Heart right ventricle (tissue), 16 donors: Measurements from ENCODE around the gene GLYATL2. TPM values are rescaled to one million over a fixed set of nuclear protein-coding genes. Genes with fewer than 3 reads are reported as not detected.

Source experiments
- ATAC-seq, 8 donors: fragments of 200-7000 bp; cut with Tn5 transposase; one replicate each; pipeline ENCODE4 v1.9.1; 2020; ENCODE audit warnings: mild to moderate bottlenecking in 8 of 8, moderate library complexity in 8 of 8, moderate number of reproducible peaks in 1 of 8
- DNase-seq, 2 donors: peaks; one replicate each; pipeline ENCODE4 v3.0.0-alpha.2; 2020
- H3K27ac ChIP-seq, 10 donors: fragments of 200-600 bp; sonication (generic) in 2 of 10; one replicate each; pipeline versions ENCODE4 v1.5.0 to v1.8.0; 2020 to 2022; ENCODE audit warnings: mild to moderate bottlenecking in 3 of 10
- H3K27me3 ChIP-seq, 7 donors: fragments of 200-600 bp; one replicate each; pipeline ENCODE4 v1.8.0; 2021 to 2022; ENCODE audit warnings: mild to moderate bottlenecking in 2 of 7
- H3K36me3 ChIP-seq, 9 donors: fragments of 200-600 bp; sonication (generic) in 1 of 9; one replicate each; pipeline versions ENCODE4 v1.5.0 to v1.8.0; 2020 to 2022; ENCODE audit warnings: mild to moderate bottlenecking in 2 of 9
- H3K4me1 ChIP-seq, 9 donors: fragments of 200-600 bp; sonication (generic) in 1 of 9; one replicate each; pipeline versions ENCODE4 v1.5.0 to v1.8.0; 2020 to 2022; ENCODE audit warnings: mild to moderate bottlenecking in 4 of 9
- H3K4me3 ChIP-seq, 10 donors: fragments of 200-600 bp; sonication (generic) in 2 of 10; one replicate each; pipeline versions ENCODE4 v1.5.0 to v1.8.0; 2020 to 2022; ENCODE audit warnings: mild to moderate bottlenecking in 7 of 10, moderate library complexity in 2 of 10
- H3K9me3 ChIP-seq, 11 donors: fragments of 200-600 bp in 10 of 11; sonication (generic) in 2 of 11; one replicate each; pipeline versions ENCODE4 v1.5.0 to v1.8.0; 2013 to 2022; ENCODE audit warnings: mild to moderate bottlenecking in 2 of 11, control low read depth in 1 of 11, moderate library complexity in 1 of 11
- CTCF ChIP-seq, 9 donors: fragments of 200-600 bp; sonication (generic) in 2 of 9; IDR thresholded peaks; one replicate each; pipeline versions ENCODE4 v1.5.0 to v1.8.0; 2021 to 2022; ENCODE audit warnings: antibody characterized with exemption in 9 of 9, mild to moderate bottlenecking in 5 of 9, moderate library complexity in 1 of 9
- WGBS, 2 donors: extraction: QIAGEN DNeasy Blood & Tissue Kit; methylation state at CpG; one replicate each; pipeline ENCODE4 v1.1.7; 2013; ENCODE audit warnings: inconsistent platforms in 1 of 2; 5-methylcytosine and 5-hydroxymethylcytosine counted together
- intact Hi-C, 10 donors: fragments of 100-400 bp; cut with DNase I; formaldehyde crosslinking; loops; one replicate each; pipeline versions ENCODE4 v1.11.1 to v1.14.2; 2022
- polyA plus RNA-seq, 2 donors: library from polyadenylated mRNA; stranded (reverse); fragments of 200-250 nt; gene quantifications; one replicate each; pipeline ENCODE4 v1.2.3, GENCODE V29; 2013
- total RNA-seq, 10 donors: library from RNA; stranded (reverse); fragmentation: NEBNext Ultra II Directional in 3 of 10; extraction: Animal tissue kit (Norgen Biotek cat#: 25700) in 3 of 10; gene quantifications; one replicate each; pipeline versions ENCODE4 v1.2.1 to v1.2.4, GENCODE V29; 2021 to 2023
- donor health status: Arrhythmogenic right ventricular cardiomyopathy.
- donor health status: ischemic (EF 13 %, LVEDD 7.1; RV severe dilation, severe dysfunction).
- donor health status: healthy with polysubstance abuse.
- donor health status: DM: no; HTN: yes; CAD: no.
- donor health status: DM: no; HTN: no; CAD: no.
- donor health status: ischemic (EF 25% LVEDD 6.9; RV normal size, moderate dysfunction).
- donor health status: ischemic (EF 25% LVEDD 5.7; RV mildly dilated, moderate dysfunction).
- donor health status: healthy.
- donor health status: DM: yes; HTN: yes; CAD: no.
- donor health status: Ischemic cardiomyopathy.
- donor health status: ischemic (EF 35%, LVEDD 5.7; RV mildly dilated, moderate dysfunction).
- donor health status: nonischemic (EF 11% LVEDD 7.7; RV severe dilation, severe dysfunction).
- donor health status: DM: yes; HTN: yes; CAD: no.
- donor health status: PGD.
- donor health status: ischemic (EF 29% LVEDD 5.4; RV normal size, mild dysfunction).
- donor health status: nonischemic (EF 23%, LVEDD 6.1; RV moderate dilation, normal function).

Gene GLYATL2
- total and polyA plus RNA-seq, 12 donors: 0.07 to 0.58 (median 0.36) TPM; not detected in 6

- H3K27me3 ChIP-seq: no peaks in the 10 kb centered on the region
- H3K4me3 ChIP-seq: no peak overlapping the region
- WGBS, 2 donors: 71 to 85% methylated on average over 3 of the region's 3 CpGs
- H3K27ac ChIP-seq: no peak overlapping the region
- peaks cover 0 to 8% (median 0%) of the 10 kb centered on the region in 11 donors for H3K9me3 ChIP-seq
- TF ChIP-seq CTCF (IDR thresholded peaks at IDR 0.05): no peak
- no peak for DNase-seq
- H3K36me3 ChIP-seq: no peaks in the 10 kb centered on the region
- intact Hi-C loops: loop anchor here in 1 of 10 donors (1.0 kb wide), 1 partner anchor 11 kb away; no protein-coding TSS in a partner anchor
- H3K4me1 ChIP-seq: no peaks in the 10 kb centered on the region
- no peak for ATAC-seq
These were observed 882 bp upstream of the GLYATL2 start for GRCh38 chr11:58845386-58845785.

GRCh38 chr11:58837707-58838388 lies 6.7 kb downstream of the GLYATL2 start:
- Histone ChIP-seq H3K9me3 (no peaks in the 10 kb centered on the region), H3K4me1 (no peaks in the 10 kb centered on the region), H3K27ac (no peak overlapping the region), H3K36me3 (no peaks in the 10 kb centered on the region), H3K27me3 (peaks cover 0 to 5% (median 0%) of the 10 kb centered on the region in 7 donors), H3K4me3 (no peak overlapping the region)
- TF ChIP-seq CTCF (IDR thresholded peaks at IDR 0.05): no peak
- WGBS, 2 donors: 83% methylated on average over 5 of the region's 5 CpGs
- no peak for DNase-seq
- ATAC-seq: no peak
- intact Hi-C loops: no loop called here

GRCh38 chr11:58832056-58832645 lies 12.4 kb downstream of the GLYATL2 start:
- 63 to 68% methylated on average over 1 of the region's 1 CpG for WGBS, 2 donors
- TF ChIP-seq CTCF (IDR thresholded peaks at IDR 0.05): no peak
- peaks cover 0 to 3% (median 0%) of the 10 kb centered on the region in 11 donors for H3K9me3 ChIP-seq
- ATAC-seq (no peak), DNase-seq (no peak)
- no peaks in the 10 kb centered on the region for H3K36me3 ChIP-seq
- no peak overlapping the region for H3K27ac ChIP-seq
- no peak overlapping the region for H3K4me3 ChIP-seq
- H3K4me1 ChIP-seq: no peaks in the 10 kb centered on the region
- peaks cover 0 to 31% (median 5%) of the 10 kb centered on the region in 7 donors for H3K27me3 ChIP-seq
- intact Hi-C loops: no loop called here

- Histone ChIP-seq H3K27me3 (peaks cover 0 to 31% (median 5%) of the 10 kb centered on the region in 7 donors), H3K4me1 (no peaks in the 10 kb centered on the region), H3K4me3 (no peak overlapping the region), H3K36me3 (no peaks in the 10 kb centered on the region), H3K27ac (no peak overlapping the region), H3K9me3 (peaks cover 0 to 17% (median 0%) of the 10 kb centered on the region in 11 donors)
- intact Hi-C loops: no loop called here
- DNase-seq (no peak), ATAC-seq (no peak)
- 31 to 45% methylated on average over 31 of the region's 31 CpGs for WGBS, 2 donors
- no peak for TF ChIP-seq CTCF (IDR thresholded peaks at IDR 0.05)
These were observed 13.7 kb downstream of the GLYATL2 start for GRCh38 chr11:58830673-58831301.
